K562 (cell line): Measurements from ENCODE around the gene TMEM59.

Experiments
- BACH1 ChIP-seq: fragments of 200-800 bp; sonication (Bioruptor generic); IDR thresholded peaks from 2 replicates; pipeline ENCODE4 v1.6.1; 2016; ENCODE audit warnings: missing genetic modification characterization, missing compliant biosample characterization
- ELF2 ChIP-seq: fragments of 250-450 bp; sonication (Bioruptor Pico); IDR thresholded peaks from 2 replicates; pipeline ENCODE4 v1.5.0; 2021; ENCODE audit warnings: mild to moderate bottlenecking
- EP300 ChIP-seq: IDR thresholded peaks from 2 replicates; pipeline ENCODE4 v1.6.1; 2012; ENCODE audit warnings: low read length, improper control_type of control experiment
- KDM4B ChIP-seq, 2 experiments: fragments of 450-650 bp in 1 of 2; sonication (generic) in 1 of 2; IDR thresholded peaks; 2 replicates each; pipeline ENCODE4 v1.6.1; 2016 to 2017; ENCODE audit warnings: borderline replicate concordance in 2 of 2, antibody characterized with exemption in 1 of 2, low read depth in 1 of 2, mild to moderate bottlenecking in 1 of 2
- MYC ChIP-seq, 2 experiments: fragments of 250-450 bp in 1 of 2; sonication (Bioruptor Pico) in 1 of 2; IDR thresholded peaks; 2 replicates each; pipeline versions ENCODE4 v1.5.1 to v1.6.1; 2012 to 2021; ENCODE audit warnings: low read depth in 2 of 2, borderline replicate concordance in 1 of 2, improper control_type of control experiment in 1 of 2, low read length in 1 of 2, mild to moderate bottlenecking in 1 of 2, moderate library complexity in 1 of 2
- NBN ChIP-seq: fragments of 450-650 bp; IDR thresholded peaks from 2 replicates; pipeline ENCODE4 v1.6.1; 2016; ENCODE audit warnings: low read depth, mild to moderate bottlenecking
- POLR2A ChIP-seq: fragments of 450-650 bp; conservative IDR thresholded peaks from 2 replicates; pipeline ENCODE4 v1.6.1; 2016
- POLR3A ChIP-seq: IDR thresholded peaks from 2 replicates; pipeline ENCODE4 v1.6.1; 2011; ENCODE audit warnings: borderline replicate concordance, mild to moderate bottlenecking, moderate library complexity; ENCODE audit not compliant: insufficient read length, insufficient read depth; ENCODE audit errors: extremely low read depth
- TAF1 ChIP-seq: IDR thresholded peaks from 2 replicates; pipeline ENCODE4 v1.6.1; 2011; ENCODE audit warnings: mild to moderate bottlenecking, low read length, moderate library complexity; ENCODE audit not compliant: insufficient read depth, control insufficient read depth, severe bottlenecking; ENCODE audit errors: extremely low read depth
- USF2 ChIP-seq: sonication (generic); formaldehyde crosslinking; IDR thresholded peaks from 2 replicates; pipeline ENCODE4 v1.5.0; 2020; ENCODE audit warnings: missing genetic modification reagents

GRCh38 chr1:54010415-54011117, 42.4 kb downstream of the TMEM59 start:
- TF ChIP-seq NBN (no peak), TAF1 (no peak), POLR3A (no peak), USF2 (CRISPR knock-in tag) (no peak), MYC (IDR thresholded peaks at IDR 0.05; ENCODE audit: low read depth, low read length) (no peak), MYC (CRISPR knock-in tag; IDR thresholded peaks at IDR 0.05; ENCODE audit: borderline replicate concordance, low read depth) (no peak), EP300 (no peak), BACH1 (tag) (no peak), ELF2 (CRISPR knock-in tag) (no peak), KDM4B (IDR thresholded peaks at IDR 0.05; ENCODE audit: borderline replicate concordance in 2 of 2, low read depth in 1 of 2) (no peak), POLR2A (no peak)
